SK-N-MC (cell line): ENCODE measurements around the gene MYLIP.

Source experiments
- EZH2 ChIP-seq: fragments of 200-600 bp; sonication (generic); IDR thresholded peaks from one replicate; pipeline ENCODE4 v1.6.1; 2017; ENCODE audit warnings: antibody characterized with exemption
- POLR2AphosphoS5 ChIP-seq: IDR thresholded peaks from 2 replicates; pipeline ENCODE4 v1.6.1; 2012; ENCODE audit warnings: mild to moderate bottlenecking, low read depth, low read length, borderline replicate concordance

DNA sequence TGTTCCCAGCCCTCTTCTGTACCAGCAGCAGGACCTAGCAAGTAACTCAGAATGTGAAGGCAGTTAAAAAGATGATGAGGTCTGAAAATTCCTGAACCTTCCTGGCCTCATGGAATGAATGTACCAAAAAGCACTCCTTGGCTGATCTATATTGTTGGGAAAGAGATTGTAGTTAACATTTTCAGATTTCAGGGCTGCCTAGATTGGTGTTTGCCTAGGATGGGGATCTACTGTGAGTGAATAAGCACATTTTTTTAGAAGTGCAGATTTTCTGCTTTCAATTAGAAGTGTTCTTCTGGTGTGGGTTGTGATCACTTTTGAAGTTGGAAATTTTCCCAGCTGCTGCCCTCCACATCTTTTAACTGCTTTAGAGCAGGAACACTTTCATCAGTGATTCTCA lies 6.2 kb downstream of the MYLIP start:
- TF ChIP-seq POLR2AphosphoS5 (no peak), EZH2 (no peak)
